Hepatocyte (in vitro differentiated cells): ENCODE data around the gene PRSS21. TPM values are rescaled to one million over a fixed set of nuclear protein-coding genes. Genes with fewer than 3 reads are reported as not detected.

Experiments used
- DNase-seq: peaks from one replicate; pipeline ENCODE4 v3.0.0-alpha.2; 2016; ENCODE audit warnings: low spot score
- H2AFZ ChIP-seq: fragments of 200-600 bp; sonication (generic); 2 replicates; pipeline ENCODE4 v1.6.0; 2016; ENCODE audit warnings: antibody characterized with exemption, mild to moderate bottlenecking
- H3K27ac ChIP-seq: fragments of 200-600 bp; sonication (generic); 2 replicates; pipeline ENCODE4 v1.5.1; 2016; ENCODE audit warnings: mild to moderate bottlenecking
- H3K27me3 ChIP-seq: fragments of 200-600 bp; sonication (generic); 2 replicates; pipeline ENCODE4 v1.6.1; 2016
- H3K36me3 ChIP-seq: fragments of 200-600 bp; sonication (generic); replicated peaks from 2 replicates; pipeline ENCODE4 v1.5.1; 2016; ENCODE audit warnings: low read depth; ENCODE audit not compliant: insufficient read depth
- H3K4me1 ChIP-seq: fragments of 200-600 bp; sonication (generic); 2 replicates; pipeline ENCODE4 v1.5.1; 2016; ENCODE audit warnings: mild to moderate bottlenecking, moderate library complexity; ENCODE audit not compliant: insufficient read depth
- H3K4me2 ChIP-seq: fragments of 200-600 bp; sonication (generic); 2 replicates; pipeline ENCODE4 v1.6.0; 2016
- H3K4me3 ChIP-seq: fragments of 200-600 bp; sonication (generic); 2 replicates; pipeline ENCODE4 v1.5.1; 2016; ENCODE audit warnings: mild to moderate bottlenecking
- H3K79me2 ChIP-seq: fragments of 200-600 bp; sonication (generic); 2 replicates; pipeline ENCODE4 v1.6.0; 2017; ENCODE audit warnings: mild to moderate bottlenecking
- H3K9me2 ChIP-seq: fragments of 200-600 bp; sonication (generic); replicated peaks from 2 replicates; pipeline ENCODE4 v1.6.0; 2017; ENCODE audit warnings: mild to moderate bottlenecking; ENCODE audit not compliant: insufficient read depth
- H3K9me3 ChIP-seq: fragments of 200-600 bp; sonication (generic); 2 replicates; pipeline ENCODE4 v1.5.1; 2016; ENCODE audit warnings: low read depth, mild to moderate bottlenecking
- H4K20me1 ChIP-seq: fragments of 200-600 bp; sonication (generic); 2 replicates; pipeline ENCODE4 v1.6.0; 2016; ENCODE audit warnings: mild to moderate bottlenecking; ENCODE audit not compliant: insufficient read depth, poor library complexity, severe bottlenecking
- EZH2 ChIP-seq: fragments of 200-600 bp; sonication (generic); IDR thresholded peaks from 2 replicates; pipeline ENCODE4 v1.6.1; 2016; ENCODE audit warnings: antibody characterized with exemption, mild to moderate bottlenecking, borderline replicate concordance
- EZH2phosphoT487 ChIP-seq: fragments of 200-600 bp; sonication (generic); IDR thresholded peaks from one replicate; pipeline ENCODE4 v1.6.1; 2018; ENCODE audit warnings: antibody characterized with exemption, mild to moderate bottlenecking, low read depth, moderate library complexity; ENCODE audit not compliant: unreplicated experiment, severe bottlenecking
- WGBS: methylation state at CpG from one replicate; pipeline ENCODE4 v1.1.6; 2016; ENCODE audit warnings: low lambda C conversion rate; ENCODE audit errors: missing lambda C conversion rate; 5-methylcytosine and 5-hydroxymethylcytosine counted together
- polyA plus RNA-seq: library from polyadenylated mRNA; unstranded; fragments of >200 nt; fragmentation: Nextera tagmentation; extraction: Ambion mirVana; gene quantifications from 2 replicates; pipeline ENCODE4 v1.2.1, GENCODE V29; 2016
- total RNA-seq: library from RNA; depleted of rRNA; stranded (reverse); fragments of >200 nt; gene quantifications from 2 replicates; pipeline ENCODE4 v1.2.3, GENCODE V29; 2014
- TF ChIP-seq, protein P1 (sequence below): fragments of 200-600 bp; sonication (generic); IDR thresholded peaks from 2 replicates; pipeline ENCODE4 v1.5.1; 2016; ENCODE audit warnings: antibody characterized with exemption, mild to moderate bottlenecking; ENCODE audit not compliant: poor library complexity

Gene PRSS21
- total and polyA plus RNA-seq, 2 experiments from 2014 or later = not detected

DNA sequence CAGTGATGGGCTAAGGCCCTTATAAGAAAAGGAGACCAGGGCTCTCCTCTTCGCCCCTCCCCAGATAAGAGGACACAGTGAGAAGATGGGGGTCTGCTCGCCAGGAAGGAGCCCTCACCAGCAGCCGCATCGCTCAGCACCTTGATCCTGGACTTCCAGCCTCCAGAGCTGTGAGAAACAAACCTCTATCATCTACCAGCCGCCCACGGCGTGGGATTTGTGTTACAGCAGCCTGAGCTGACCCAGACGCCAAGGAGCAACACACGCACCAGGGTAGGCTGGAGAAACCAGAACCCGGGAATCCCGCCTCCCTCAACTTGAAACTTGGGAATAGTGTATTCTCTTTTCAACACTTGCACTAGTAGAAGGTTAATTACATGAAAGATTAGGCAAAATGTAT, 8.9 kb downstream of the PRSS21 start:
- DNase-seq = no peak
- Histone ChIP-seq H3K4me3 (no peak overlapping the region), H3K4me2 (no peak overlapping the region), H3K27me3 (no peaks in the 10 kb centered on the region), H3K27ac (no peak overlapping the region), H3K4me1 (peaks cover 8% of the 10 kb centered on the region), H3K9me3 (no peaks in the 10 kb centered on the region), H3K9me2 (no peaks in the 10 kb centered on the region), H4K20me1 (no peaks in the 10 kb centered on the region), H3K79me2 (no peaks in the 10 kb centered on the region), H2AFZ (no peak overlapping the region), H3K36me3 (no peaks in the 10 kb centered on the region)
- WGBS = 75% methylated on average over 11 of the region's 11 CpGs
- no peak for TF ChIP-seq EZH2phosphoT487
- TF ChIP-seq EZH2 = no peak

DNA sequence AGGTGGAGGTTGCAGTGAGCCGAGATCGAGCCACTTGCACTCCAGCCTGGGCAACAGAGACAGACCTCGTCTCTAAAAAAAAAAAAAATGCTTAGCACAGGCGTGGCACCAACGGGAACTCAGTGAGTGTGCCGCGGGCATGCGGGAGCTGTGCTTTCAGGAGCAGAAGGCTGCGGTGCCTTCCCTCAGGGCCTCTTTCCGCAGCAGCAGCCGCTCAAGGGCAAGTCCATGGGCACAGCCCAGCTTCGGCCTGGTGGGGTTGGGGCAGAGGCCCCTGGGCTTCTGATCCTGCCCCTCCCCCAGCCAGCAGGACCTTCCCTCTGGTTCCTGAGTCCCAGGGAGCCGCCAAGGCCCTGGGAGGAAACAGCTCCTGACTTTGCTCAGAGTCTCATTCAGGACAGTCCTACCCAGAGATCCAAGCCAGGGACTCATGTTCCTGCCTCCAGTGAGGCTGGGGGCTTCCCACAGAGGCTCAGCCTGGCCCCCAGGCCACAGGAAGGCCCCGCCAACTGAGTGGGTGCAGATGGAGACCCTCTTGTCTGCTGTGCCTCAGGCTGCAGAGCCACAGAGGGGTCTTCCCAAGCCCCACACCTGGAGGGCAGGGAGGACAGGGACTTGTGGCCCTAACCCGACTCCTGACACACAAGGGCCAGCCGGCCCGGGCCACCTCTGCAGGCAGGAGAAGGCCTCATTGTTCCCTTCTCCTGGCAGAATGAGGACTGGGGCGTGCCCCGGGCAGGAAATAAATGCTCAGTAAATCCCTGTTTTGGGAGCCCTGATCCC, 9.7 kb downstream of the PRSS21 start:
- no peak overlapping the region for H3K4me2 ChIP-seq
- no peak overlapping the region for H2AFZ ChIP-seq
- DNase-seq = no peak
- H3K27me3 ChIP-seq = no peaks in the 10 kb centered on the region
- 82% methylated on average over 18 of the region's 19 CpGs for WGBS
- no peak overlapping the region for H3K4me3 ChIP-seq
- no peaks in the 10 kb centered on the region for H3K79me2 ChIP-seq
- peaks cover 8% of the 10 kb centered on the region for H3K4me1 ChIP-seq
- H3K27ac ChIP-seq = no peak overlapping the region
- TF ChIP-seq, protein P1, sequence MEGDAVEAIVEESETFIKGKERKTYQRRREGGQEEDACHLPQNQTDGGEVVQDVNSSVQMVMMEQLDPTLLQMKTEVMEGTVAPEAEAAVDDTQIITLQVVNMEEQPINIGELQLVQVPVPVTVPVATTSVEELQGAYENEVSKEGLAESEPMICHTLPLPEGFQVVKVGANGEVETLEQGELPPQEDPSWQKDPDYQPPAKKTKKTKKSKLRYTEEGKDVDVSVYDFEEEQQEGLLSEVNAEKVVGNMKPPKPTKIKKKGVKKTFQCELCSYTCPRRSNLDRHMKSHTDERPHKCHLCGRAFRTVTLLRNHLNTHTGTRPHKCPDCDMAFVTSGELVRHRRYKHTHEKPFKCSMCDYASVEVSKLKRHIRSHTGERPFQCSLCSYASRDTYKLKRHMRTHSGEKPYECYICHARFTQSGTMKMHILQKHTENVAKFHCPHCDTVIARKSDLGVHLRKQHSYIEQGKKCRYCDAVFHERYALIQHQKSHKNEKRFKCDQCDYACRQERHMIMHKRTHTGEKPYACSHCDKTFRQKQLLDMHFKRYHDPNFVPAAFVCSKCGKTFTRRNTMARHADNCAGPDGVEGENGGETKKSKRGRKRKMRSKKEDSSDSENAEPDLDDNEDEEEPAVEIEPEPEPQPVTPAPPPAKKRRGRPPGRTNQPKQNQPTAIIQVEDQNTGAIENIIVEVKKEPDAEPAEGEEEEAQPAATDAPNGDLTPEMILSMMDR = no peak
- TF ChIP-seq EZH2 (no peak), EZH2phosphoT487 (no peak)
- no peaks in the 10 kb centered on the region for H3K9me2 ChIP-seq
- H4K20me1 ChIP-seq = no peaks in the 10 kb centered on the region
- H3K36me3 ChIP-seq = no peaks in the 10 kb centered on the region
- H3K9me3 ChIP-seq = no peaks in the 10 kb centered on the region

- Histone ChIP-seq H3K4me3 (no peak overlapping the region), H3K9me2 (no peaks in the 10 kb centered on the region), H3K36me3 (no peaks in the 10 kb centered on the region), H3K79me2 (no peaks in the 10 kb centered on the region), H3K27ac (no peak overlapping the region), H3K4me2 (no peak overlapping the region), H4K20me1 (no peaks in the 10 kb centered on the region), H3K4me1 (peaks cover 8% of the 10 kb centered on the region), H3K27me3 (no peaks in the 10 kb centered on the region), H2AFZ (no peak overlapping the region), H3K9me3 (no peaks in the 10 kb centered on the region)
- TF ChIP-seq, protein P1 = no peak
- TF ChIP-seq EZH2phosphoT487 (no peak), EZH2 (no peak)
- DNase-seq = no peak
- 93% methylated on average over 14 of the region's 15 CpGs for WGBS
Observed at GRCh38 chr16:2827374-2827791, 10.3 kb downstream of the PRSS21 start.

DNA sequence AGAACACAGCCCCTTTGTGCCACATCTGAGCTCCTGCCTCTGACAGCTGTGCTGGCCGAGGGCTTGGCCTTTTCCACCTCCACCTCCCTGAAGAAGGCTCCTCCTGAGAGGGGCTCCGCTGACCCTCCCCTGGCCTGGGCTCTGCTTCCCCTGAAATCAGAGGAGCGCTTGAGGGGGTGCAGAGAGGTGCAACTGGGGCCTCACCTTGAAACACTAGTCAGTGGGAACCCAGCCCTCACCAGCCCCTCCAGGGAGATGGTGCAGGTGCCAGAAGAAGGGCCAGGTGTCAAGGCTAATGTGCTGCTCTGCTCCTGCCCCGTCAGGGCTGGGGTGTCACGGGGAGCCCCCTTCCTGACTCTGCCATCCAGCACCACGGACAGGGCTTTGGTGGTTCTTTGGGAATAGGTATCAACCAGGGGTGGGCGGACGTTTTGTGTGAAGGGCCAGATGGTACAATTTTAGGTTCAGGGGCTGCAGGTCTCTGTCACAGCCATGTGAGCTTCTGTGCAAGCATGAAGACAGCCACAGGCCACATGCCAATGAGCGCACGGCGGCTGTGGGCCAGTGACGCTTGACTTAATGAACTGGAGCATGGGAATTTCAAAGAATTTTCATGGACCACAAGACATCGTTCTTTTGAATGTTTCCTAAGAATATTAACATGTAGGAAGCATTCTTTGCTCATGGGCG, 10.9 kb downstream of the PRSS21 start:
- Histone ChIP-seq H3K4me1 (peaks cover 8% of the 10 kb centered on the region), H3K9me3 (no peaks in the 10 kb centered on the region), H3K4me2 (no peak overlapping the region), H4K20me1 (no peaks in the 10 kb centered on the region), H3K27me3 (no peaks in the 10 kb centered on the region), H3K4me3 (no peak overlapping the region), H3K79me2 (no peaks in the 10 kb centered on the region), H3K9me2 (no peaks in the 10 kb centered on the region), H2AFZ (no peak overlapping the region), H3K27ac (no peak overlapping the region), H3K36me3 (no peaks in the 10 kb centered on the region)
- TF ChIP-seq, protein P1 = no peak
- TF ChIP-seq EZH2 (no peak), EZH2phosphoT487 (no peak)
- 76% methylated on average over 14 of the region's 14 CpGs for WGBS
- DNase-seq = no peak
